ENCODE data around the gene POMT1.
"Not testable (repeated sequence)": the region's sequence is repeated elsewhere in the genome, so short reads cannot be mapped to it uniquely, and the experiment has no call there.

Gene POMT1

GRCh38 chr9:131502781-131503625 lies at the start of gene POMT1:
TSS of gene POMT1 (plus strand) at chr9:131502918. CDS start at chr9:131504219, 1,301 bp downstream.
- DNase-seq = peak; percentile 65 to 82 (median 76)

GRCh38 chr9:131454028-131454427 lies 48.7 kb upstream of the POMT1 start:
- DNase-seq = no peak

- not testable (repeated sequence) for DNase-seq
These were observed 47.1 kb upstream of the POMT1 start for GRCh38 chr9:131455655-131456054.

GRCh38 chr9:131457746-131458145 lies 45.0 kb upstream of the POMT1 start:
- no peak for DNase-seq

- DNase-seq = no peak
These were observed 43.7 kb upstream of the POMT1 start for GRCh38 chr9:131459056-131459455.

- no peak for DNase-seq
These were observed 41.6 kb upstream of the POMT1 start for GRCh38 chr9:131461166-131461565.

- DNase-seq = no peak
These were observed 38.2 kb upstream of the POMT1 start for GRCh38 chr9:131464354-131465000.

GRCh38 chr9:131465401-131465800 lies 37.3 kb upstream of the POMT1 start:
- DNase-seq = no peak

GRCh38 chr9:131467214-131467935 lies 35.3 kb upstream of the POMT1 start:
- no peak for DNase-seq

GRCh38 chr9:131468031-131468430 lies 34.7 kb upstream of the POMT1 start:
- DNase-seq = no peak

- no peak for DNase-seq
These were observed 33.4 kb upstream of the POMT1 start for GRCh38 chr9:131469356-131469755.

- no peak for DNase-seq
These were observed 32.8 kb upstream of the POMT1 start for GRCh38 chr9:131469951-131470350.

- no peak for DNase-seq
These were observed 32.1 kb upstream of the POMT1 start for GRCh38 chr9:131470581-131470991.

GRCh38 chr9:131472085-131472484 lies 30.6 kb upstream of the POMT1 start:
- DNase-seq = not testable (repeated sequence)

GRCh38 chr9:131473198-131473885 lies 29.4 kb upstream of the POMT1 start:
- DNase-seq = no peak

GRCh38 chr9:131473891-131474290 lies 28.8 kb upstream of the POMT1 start:
- no peak for DNase-seq

- no peak for DNase-seq
These were observed 28.0 kb upstream of the POMT1 start for GRCh38 chr9:131474711-131475110.

- no peak for DNase-seq
These were observed 27.4 kb upstream of the POMT1 start for GRCh38 chr9:131475111-131475955.

GRCh38 chr9:131475956-131476776 lies 26.6 kb upstream of the POMT1 start:
- no peak for DNase-seq

- no peak for DNase-seq
These were observed 25.9 kb upstream of the POMT1 start for GRCh38 chr9:131476777-131477345.

- DNase-seq = no peak
These were observed 25.4 kb upstream of the POMT1 start for GRCh38 chr9:131477367-131477766.

Data from activated CD4-positive, CD25-positive, alpha-beta regulatory T cell (primary cell).